IPS DF 6.9 (cell line): ENCODE data around the gene PPP2R3A.
"Not testable (repeated sequence)": the region's sequence is repeated elsewhere in the genome, so short reads cannot be mapped to it uniquely, and the experiment has no call there.

ENCODE experiments used
- DNase-seq: peaks from one replicate; pipeline ENCODE4 v3.0.0-alpha.2; 2013; ENCODE audit warnings: low read depth, low spot score
- H3K27ac ChIP-seq: one replicate; pipeline ENCODE4 v1.5.1; 2013; ENCODE audit warnings: low read length, control low read depth
- H3K27me3 ChIP-seq: 2 replicates; pipeline ENCODE4 v1.6.1; 2013; ENCODE audit warnings: mild to moderate bottlenecking, low read length; ENCODE audit not compliant: control insufficient read depth, insufficient read depth
- H3K36me3 ChIP-seq: 2 replicates; pipeline ENCODE4 v1.6.1; 2013; ENCODE audit warnings: low read length; ENCODE audit not compliant: control insufficient read depth, insufficient read depth
- H3K4me1 ChIP-seq: 2 replicates; pipeline ENCODE4 v1.6.1; 2013; ENCODE audit warnings: low read length; ENCODE audit not compliant: control insufficient read depth, insufficient read depth
- H3K4me3 ChIP-seq: 2 replicates; pipeline ENCODE4 v1.5.1; 2013; ENCODE audit warnings: mild to moderate bottlenecking, low read length
- H3K9me3 ChIP-seq: 2 replicates; pipeline ENCODE4 v1.6.1; 2013; ENCODE audit warnings: low read length, inconsistent platforms; ENCODE audit not compliant: control insufficient read depth, insufficient read depth
- WGBS: extraction: QIAGEN DNeasy Blood & Tissue Kit; methylation state at CpG from one replicate; pipeline ENCODE4 v1.1.7; 2013; ENCODE audit warnings: mixed read lengths, missing lambda C conversion rate; ENCODE audit not compliant: insufficient read length, insufficient coverage; 5-methylcytosine and 5-hydroxymethylcytosine counted together

Gene PPP2R3A

GRCh38 chr3:136083641-136084382 lies 118.3 kb downstream of the PPP2R3A start:
- WGBS: no CpG with 5 or more reads among the region's 4 CpGs
- DNase-seq, H3K4me3 ChIP-seq, H3K27me3 ChIP-seq, H3K27ac ChIP-seq, H3K9me3 ChIP-seq, H3K4me1 ChIP-seq: not testable (repeated sequence)
- peaks cover 10% of the 10 kb centered on the region; the same call in 1 of the 2 replicates for H3K36me3 ChIP-seq

- H3K4me1 ChIP-seq, H3K9me3 ChIP-seq, DNase-seq, H3K27ac ChIP-seq, H3K27me3 ChIP-seq, H3K4me3 ChIP-seq: not testable (repeated sequence)
- no CpG with 5 or more reads among the region's 3 CpGs for WGBS
- peaks cover 10% of the 10 kb centered on the region; the same call in 1 of the 2 replicates for H3K36me3 ChIP-seq
These were observed 119.5 kb downstream of the PPP2R3A start for GRCh38 chr3:136085067-136085466.

GRCh38 chr3:136093771-136094170 lies 128.2 kb downstream of the PPP2R3A start:
- Histone ChIP-seq H3K36me3 (no peaks in the 10 kb centered on the region), H3K27me3 (no peaks in the 10 kb centered on the region), H3K4me1 (no peaks in the 10 kb centered on the region), H3K4me3 (no peak overlapping the region), H3K9me3 (no peaks in the 10 kb centered on the region), H3K27ac (no peak overlapping the region)
- no CpG with 5 or more reads among the region's 4 CpGs for WGBS
- no peak for DNase-seq

- Histone ChIP-seq H3K27ac (no peak overlapping the region), H3K4me3 (no peak overlapping the region), H3K4me1 (no peaks in the 10 kb centered on the region), H3K36me3 (no peaks in the 10 kb centered on the region), H3K9me3 (no peaks in the 10 kb centered on the region), H3K27me3 (no peaks in the 10 kb centered on the region)
- no peak for DNase-seq
- no CpG with 5 or more reads among the region's 4 CpGs for WGBS
These were observed 139.5 kb downstream of the PPP2R3A start for GRCh38 chr3:136105044-136105443.

GRCh38 chr3:136106101-136106500 lies 140.6 kb downstream of the PPP2R3A start:
- Histone ChIP-seq H3K27me3 (no peaks in the 10 kb centered on the region), H3K4me1 (no peaks in the 10 kb centered on the region), H3K36me3 (no peaks in the 10 kb centered on the region), H3K27ac (no peak overlapping the region), H3K4me3 (no peak overlapping the region), H3K9me3 (no peaks in the 10 kb centered on the region)
- no CpG with 5 or more reads among the region's 6 CpGs for WGBS
- no peak for DNase-seq

GRCh38 chr3:136109499-136109898 lies 144.0 kb downstream of the PPP2R3A start:
- no peaks in the 10 kb centered on the region for H3K27me3 ChIP-seq
- no peak overlapping the region for H3K4me3 ChIP-seq
- H3K36me3 ChIP-seq: no peaks in the 10 kb centered on the region; the same call in 1 of the 2 replicates
- no peak overlapping the region for H3K27ac ChIP-seq
- no peak for DNase-seq
- no peaks in the 10 kb centered on the region for H3K4me1 ChIP-seq
- no CpG with 5 or more reads among the region's 1 CpG for WGBS
- H3K9me3 ChIP-seq: peaks cover under 1% of the 10 kb centered on the region; the same call in 1 of the 2 replicates

- Histone ChIP-seq H3K4me1 (no peaks in the 10 kb centered on the region), H3K9me3 (peaks cover 2% of the 10 kb centered on the region; the same call in 1 of the 2 replicates), H3K36me3 (no peaks in the 10 kb centered on the region; the same call in 1 of the 2 replicates), H3K27ac (no peak overlapping the region), H3K4me3 (no peak overlapping the region), H3K27me3 (no peaks in the 10 kb centered on the region)
- WGBS: no CpG with 5 or more reads among the region's 2 CpGs
- DNase-seq: no peak
These were observed 145.0 kb downstream of the PPP2R3A start for GRCh38 chr3:136110481-136110880.

- no peak overlapping the region for H3K4me3 ChIP-seq
These were observed 148.9 kb downstream of the PPP2R3A start for GRCh38 chr3:136114421-136114820.

GRCh38 chr3:136119332-136119731 lies 153.8 kb downstream of the PPP2R3A start:
- H3K27me3 ChIP-seq, DNase-seq, H3K27ac ChIP-seq, H3K9me3 ChIP-seq, H3K36me3 ChIP-seq, H3K4me3 ChIP-seq, H3K4me1 ChIP-seq: not testable (repeated sequence)
- WGBS: no CpG with 5 or more reads among the region's 1 CpG

More at GRCh38 chr3:136114421-136114820, 148.9 kb downstream of the PPP2R3A start:
- no peaks in the 10 kb centered on the region; the same call in 1 of the 2 replicates for H3K36me3 ChIP-seq
- H3K4me1 ChIP-seq: no peaks in the 10 kb centered on the region
- no peak overlapping the region for H3K27ac ChIP-seq
- H3K27me3 ChIP-seq: no peaks in the 10 kb centered on the region
- DNase-seq: no peak
- no CpG with 5 or more reads among the region's 2 CpGs for WGBS
- H3K9me3 ChIP-seq: peaks cover 2% of the 10 kb centered on the region; the same call in 1 of the 2 replicates

GRCh38 chr3:136119783-136120182 lies 154.3 kb downstream of the PPP2R3A start:
- not testable (repeated sequence) for DNase-seq, H3K27me3 ChIP-seq
- WGBS: no CpG with 5 or more reads among the region's 5 CpGs

More at GRCh38 chr3:136119783-136120182, 154.3 kb downstream of the PPP2R3A start:
- not testable (repeated sequence) for H3K4me1 ChIP-seq, H3K9me3 ChIP-seq, H3K36me3 ChIP-seq, H3K4me3 ChIP-seq, H3K27ac ChIP-seq
